Retinal pigment epithelial cell (primary cell): ENCODE data around the gene GRIN2A.

Experiments
- DNase-seq: peaks from one replicate; pipeline ENCODE4 v3.0.0-alpha.2; 2010; ENCODE audit warnings: low read depth
- H3K4me3 ChIP-seq: 2 replicates; pipeline ENCODE4 v1.5.1; 2011; ENCODE audit warnings: mild to moderate bottlenecking, low read length, control low read depth, moderate library complexity
- CTCF ChIP-seq: conservative IDR thresholded peaks from 2 replicates; pipeline ENCODE4 v1.5.1; 2011; ENCODE audit warnings: low read depth, low read length, control low read depth, inconsistent platforms

GRIN2A gene

GRCh38 chr16:10076037-10076436 is 106.2 kb downstream of the GRIN2A start:
- TF ChIP-seq CTCF = no peak
- no peak for DNase-seq

GRCh38 chr16:10070591-10070990 is 111.6 kb downstream of the GRIN2A start:
- no peak overlapping the region for H3K4me3 ChIP-seq
- no peak for DNase-seq
- no peak for TF ChIP-seq CTCF

More at GRCh38 chr16:10076037-10076436, 106.2 kb downstream of the GRIN2A start:
- H3K4me3 ChIP-seq = no peak overlapping the region

GRCh38 chr16:10069374-10069773 is 112.9 kb downstream of the GRIN2A start:
- TF ChIP-seq CTCF = no peak
- DNase-seq = no peak

GRCh38 chr16:10067835-10068234 is 114.4 kb downstream of the GRIN2A start:
- no peak overlapping the region for H3K4me3 ChIP-seq
- TF ChIP-seq CTCF = no peak
- no peak for DNase-seq

More at GRCh38 chr16:10069374-10069773, 112.9 kb downstream of the GRIN2A start:
- H3K4me3 ChIP-seq = no peak overlapping the region

- no peak for TF ChIP-seq CTCF
- no peak for DNase-seq
- no peak overlapping the region for H3K4me3 ChIP-seq
These were observed 114.8 kb downstream of the GRIN2A start for GRCh38 chr16:10067406-10067805.

- TF ChIP-seq CTCF = no peak
- no peak for DNase-seq
- no peak overlapping the region for H3K4me3 ChIP-seq
These were observed 117.2 kb downstream of the GRIN2A start for GRCh38 chr16:10065019-10065418.

GRCh38 chr16:10048850-10049249 is 133.4 kb downstream of the GRIN2A start:
- H3K4me3 ChIP-seq = no peak overlapping the region
- no peak for TF ChIP-seq CTCF
- no peak for DNase-seq
